Measurements from ENCODE around the gene PGBD4.
"Not testable (repeated sequence)": the region's sequence is repeated elsewhere in the genome, so short reads cannot be mapped to it uniquely, and the experiment has no call there.

PGBD4 gene

DNA sequence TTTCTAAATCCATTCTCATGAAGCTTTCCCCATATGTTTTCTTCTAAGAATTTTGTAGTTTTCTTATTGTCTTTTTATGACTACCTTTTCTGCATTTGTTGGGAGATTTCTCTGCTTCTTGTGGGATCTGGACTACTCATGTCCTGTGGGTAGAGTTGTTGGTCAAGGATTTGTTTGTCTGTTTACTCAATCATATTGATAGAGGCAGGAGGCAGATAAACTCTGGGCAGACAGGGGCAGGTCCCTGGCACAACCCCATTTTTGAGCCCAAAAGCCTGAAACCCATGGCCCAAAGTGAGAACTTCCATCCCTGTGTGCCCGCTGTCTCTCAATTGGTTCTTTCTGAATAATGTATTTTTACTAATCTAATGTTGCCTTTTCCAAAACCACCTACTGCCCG is 12.3 kb downstream of the PGBD4 start:
- DNase-seq (ENCODE audit: low read depth): no peak

DNA sequence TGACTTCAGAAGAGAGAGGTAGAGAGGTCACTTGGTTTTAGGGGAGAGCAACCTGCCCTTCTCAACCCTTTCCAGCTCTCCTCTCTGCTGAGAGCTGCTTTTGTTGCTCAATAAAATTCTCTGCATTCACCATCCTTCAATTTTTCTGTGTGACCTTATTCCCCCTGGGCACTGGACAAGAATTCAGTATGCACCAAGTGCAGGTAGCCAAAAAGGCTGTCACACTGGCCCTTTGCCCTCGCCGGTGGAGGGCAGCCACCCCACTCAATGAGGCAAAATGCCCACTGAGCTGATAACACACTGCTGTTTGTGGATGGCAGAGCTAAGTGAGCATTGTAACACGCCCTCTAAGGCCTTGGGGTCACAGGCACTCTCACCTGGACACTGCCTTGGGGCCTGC is 12.9 kb downstream of the PGBD4 start:
- no peak for DNase-seq (ENCODE audit: low read depth)

DNA sequence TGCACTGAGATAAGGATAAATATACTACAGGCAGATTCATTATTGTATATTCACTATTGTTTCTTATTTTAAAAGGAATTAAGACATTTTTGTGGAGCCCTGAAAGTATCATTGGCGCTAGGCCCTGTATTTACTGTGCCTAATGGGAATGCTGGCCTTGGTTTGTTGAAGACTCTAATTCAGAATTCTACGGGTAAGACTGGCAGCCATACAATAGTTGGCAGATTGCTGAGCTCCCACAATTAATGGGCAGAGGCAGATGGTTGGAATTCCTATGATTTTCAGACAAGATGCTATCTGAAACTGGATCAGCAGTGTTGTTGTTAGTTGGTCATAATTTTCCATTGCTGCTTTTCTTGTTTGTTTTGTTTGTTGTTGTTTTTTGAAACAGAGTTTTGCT is 14.7 kb downstream of the PGBD4 start:
- DNase-seq (ENCODE audit: low read depth): no peak

DNA sequence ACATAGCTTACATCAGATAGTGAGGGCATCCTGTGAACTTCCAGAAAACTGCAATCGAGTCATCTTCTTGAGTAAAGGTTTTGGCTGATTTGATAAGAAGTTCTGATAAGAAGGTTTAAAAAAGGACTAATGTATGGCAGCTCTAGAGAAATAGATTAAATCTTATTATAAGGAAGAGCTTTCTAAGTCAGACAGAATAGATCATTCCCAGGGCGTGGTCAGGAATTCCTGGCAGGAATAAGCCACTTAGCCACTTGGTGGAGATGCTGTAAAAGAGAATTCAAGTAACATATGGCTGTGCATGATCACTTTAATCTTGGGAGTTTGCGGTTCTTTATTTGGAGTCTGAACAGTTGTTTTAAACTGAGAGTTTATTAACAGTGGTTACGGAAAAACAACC is 17.4 kb downstream of the PGBD4 start:
- no peak for DNase-seq (ENCODE audit: low read depth)

DNA sequence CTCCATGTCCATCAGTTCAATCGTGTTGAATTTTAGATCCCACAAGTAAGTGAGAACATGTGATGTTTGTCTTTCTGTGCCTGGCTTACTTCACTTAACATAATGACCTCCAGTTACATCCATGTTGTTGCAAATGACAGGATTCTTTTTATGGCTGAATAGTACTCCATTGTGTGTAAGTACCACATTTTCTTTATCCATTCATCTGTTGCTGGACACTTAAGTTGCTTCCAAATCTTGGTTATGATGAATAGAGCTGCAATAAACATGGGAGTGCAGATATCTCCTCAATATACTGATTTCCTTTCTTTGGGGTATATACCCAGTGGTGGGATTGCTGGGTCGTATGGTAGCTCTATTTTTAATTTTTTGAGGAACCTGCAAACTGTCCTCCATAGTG is 18.5 kb downstream of the PGBD4 start:
- not testable (repeated sequence) for DNase-seq (ENCODE audit: low read depth)

DNA sequence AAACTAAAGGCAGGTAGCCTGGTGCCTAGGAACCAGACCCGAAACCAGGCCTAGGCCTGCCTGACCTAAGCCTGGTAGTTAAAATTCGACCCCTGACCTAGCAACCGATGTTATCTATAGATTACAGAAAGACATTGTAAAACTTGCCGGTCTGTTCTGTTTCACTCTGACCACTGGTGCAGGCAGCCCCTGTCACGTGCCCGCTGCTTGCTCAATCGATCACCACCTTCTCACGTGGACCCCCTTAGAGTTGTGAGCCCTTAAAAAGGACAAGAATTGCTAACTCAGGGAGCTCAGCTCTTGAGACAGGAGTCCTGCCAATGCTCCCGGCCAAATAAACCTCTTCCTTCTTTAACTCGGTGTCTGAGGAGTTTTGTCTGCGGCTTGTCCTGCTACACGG is 19.9 kb downstream of the PGBD4 start:
- DNase-seq (ENCODE audit: low read depth): not testable (repeated sequence)

DNA sequence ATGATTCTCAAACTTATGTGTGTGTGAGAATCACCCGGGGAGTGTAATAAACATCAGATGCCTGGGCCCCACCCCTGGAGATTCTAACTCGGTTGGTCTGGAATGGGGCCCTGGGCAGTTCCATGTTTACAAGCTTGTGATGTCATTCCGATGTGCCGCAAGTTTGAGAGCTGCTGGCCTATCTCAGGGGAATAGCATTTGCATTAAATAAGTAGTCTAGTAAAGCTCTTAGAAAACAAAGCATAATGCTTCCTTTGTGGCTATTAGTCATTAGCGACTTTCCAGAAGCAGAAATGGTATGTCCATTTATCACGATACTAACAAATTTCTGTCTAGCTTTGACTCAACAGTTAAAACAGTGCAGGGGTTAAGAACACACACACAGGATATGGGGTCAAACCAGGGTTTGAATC is 20.9 kb downstream of the PGBD4 start:
- no peak for DNase-seq (ENCODE audit: low read depth)

DNA sequence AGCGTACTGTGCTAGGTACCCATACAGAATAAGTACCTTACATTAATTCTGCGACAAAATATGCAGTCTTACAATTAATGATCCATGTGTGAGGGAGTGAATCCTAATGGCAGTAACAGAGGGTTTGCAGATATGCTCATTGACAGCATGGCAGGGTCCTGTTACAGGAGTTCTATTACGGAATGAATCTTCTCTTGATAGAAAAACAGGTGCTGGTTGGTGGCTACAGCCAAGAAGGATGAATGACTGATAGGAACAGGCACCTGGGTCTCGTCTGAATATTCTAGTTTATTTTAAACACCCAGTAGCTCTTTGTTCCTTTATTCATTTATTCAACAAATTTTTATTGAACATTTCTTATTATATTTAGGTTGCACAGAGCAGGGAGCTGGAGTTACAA is 22.8 kb downstream of the PGBD4 start:
- DNase-seq (ENCODE audit: low read depth): no peak

DNA sequence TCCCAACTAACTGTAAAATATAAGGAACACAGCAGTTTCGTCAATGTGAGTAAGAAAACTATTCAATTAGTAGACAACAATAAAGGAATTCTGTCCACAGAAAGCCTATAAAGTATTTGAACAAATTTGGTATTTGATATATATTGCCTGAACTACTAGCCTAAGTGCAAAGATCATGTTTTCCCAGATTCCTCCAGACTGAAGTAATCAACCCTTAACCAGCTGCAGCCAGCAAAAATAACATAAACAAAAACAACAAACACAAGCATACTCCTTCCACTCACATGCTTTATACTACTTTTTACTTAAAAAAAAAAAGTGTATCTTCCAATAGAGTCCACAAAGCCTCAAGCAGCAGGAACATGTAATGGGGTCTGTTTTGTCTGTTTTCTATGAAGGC is 24.1 kb downstream of the PGBD4 start:
- no peak for DNase-seq (ENCODE audit: low read depth)

DNA sequence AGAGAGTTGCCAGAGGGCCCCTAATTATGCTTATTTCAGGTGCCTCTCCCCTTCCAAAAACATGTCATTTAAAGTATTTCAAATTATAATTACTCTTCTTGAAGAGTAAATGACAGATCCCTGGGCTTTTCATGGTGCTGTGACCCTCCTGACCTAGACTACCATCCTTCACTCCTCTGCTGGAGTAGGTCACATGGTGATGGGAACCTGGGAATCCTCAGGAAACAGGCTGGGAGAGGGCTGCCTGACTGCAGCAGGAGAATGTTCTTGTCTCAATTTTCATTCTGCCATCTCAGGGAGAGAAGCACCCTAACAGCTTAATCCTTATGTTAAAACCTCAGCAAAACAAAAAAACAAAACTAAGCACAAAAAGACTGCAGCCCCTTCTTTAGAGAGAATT is 24.6 kb downstream of the PGBD4 start:
- no peak for DNase-seq (ENCODE audit: low read depth)

DNA sequence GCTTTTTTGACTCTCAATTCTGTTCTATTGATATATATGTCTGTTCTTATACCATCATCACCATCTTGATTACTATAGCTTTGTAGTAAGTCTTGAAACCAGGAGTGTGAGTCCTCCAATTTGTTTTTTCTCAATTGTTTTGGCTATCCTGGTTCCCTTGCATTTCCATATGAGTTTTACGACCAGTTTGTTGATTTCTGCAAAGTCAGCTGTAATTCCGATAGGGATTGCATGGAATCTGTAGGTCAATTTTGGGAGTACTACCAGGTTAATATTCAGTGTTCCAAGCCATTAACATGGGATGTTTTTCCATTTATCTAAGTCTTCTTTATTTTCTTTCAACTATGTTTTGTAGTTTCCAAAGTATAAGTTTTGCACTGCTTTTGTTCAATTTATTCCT is 27.0 kb downstream of the PGBD4 start:
- DNase-seq (ENCODE audit: low read depth): no peak

DNA sequence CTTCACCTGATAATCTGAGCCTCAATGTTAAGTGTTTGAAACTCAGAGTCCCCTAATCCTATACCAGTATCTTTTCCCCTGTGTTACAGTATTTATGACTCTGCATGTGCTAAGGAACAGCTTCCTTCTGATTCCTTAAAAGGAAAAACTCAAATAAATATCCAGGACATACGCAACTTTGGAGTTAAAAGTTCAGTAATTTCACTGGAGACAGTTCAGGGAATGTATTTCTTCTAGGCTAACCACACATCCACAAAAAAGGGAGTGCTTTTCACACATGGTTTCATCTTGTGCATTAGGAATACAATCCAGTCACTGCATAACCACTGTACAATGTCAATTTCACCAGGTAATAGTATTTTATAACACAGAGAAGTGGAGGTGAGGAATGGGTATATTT is 31.0 kb downstream of the PGBD4 start:
- no peak for DNase-seq (ENCODE audit: low read depth)

DNA sequence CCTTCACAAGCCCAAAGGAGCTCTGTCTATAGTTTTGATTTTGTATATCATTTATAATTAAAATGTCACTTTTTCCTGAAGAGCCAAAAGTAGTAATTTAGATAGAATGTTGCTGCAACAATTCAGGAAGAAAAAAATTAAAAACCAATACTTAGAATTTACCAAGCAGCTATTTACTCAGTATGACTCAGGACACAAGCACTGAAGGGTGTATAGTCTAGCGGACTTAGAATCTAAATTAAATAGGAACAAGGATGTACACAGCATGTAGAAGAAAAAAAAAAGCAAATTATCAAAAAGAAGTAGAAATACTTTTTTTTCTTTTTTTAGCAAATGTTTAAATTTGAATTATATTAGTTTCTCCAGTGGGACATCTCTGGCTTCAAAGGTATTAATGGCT is 31.6 kb downstream of the PGBD4 start:
- DNase-seq (ENCODE audit: low read depth): no peak

DNA sequence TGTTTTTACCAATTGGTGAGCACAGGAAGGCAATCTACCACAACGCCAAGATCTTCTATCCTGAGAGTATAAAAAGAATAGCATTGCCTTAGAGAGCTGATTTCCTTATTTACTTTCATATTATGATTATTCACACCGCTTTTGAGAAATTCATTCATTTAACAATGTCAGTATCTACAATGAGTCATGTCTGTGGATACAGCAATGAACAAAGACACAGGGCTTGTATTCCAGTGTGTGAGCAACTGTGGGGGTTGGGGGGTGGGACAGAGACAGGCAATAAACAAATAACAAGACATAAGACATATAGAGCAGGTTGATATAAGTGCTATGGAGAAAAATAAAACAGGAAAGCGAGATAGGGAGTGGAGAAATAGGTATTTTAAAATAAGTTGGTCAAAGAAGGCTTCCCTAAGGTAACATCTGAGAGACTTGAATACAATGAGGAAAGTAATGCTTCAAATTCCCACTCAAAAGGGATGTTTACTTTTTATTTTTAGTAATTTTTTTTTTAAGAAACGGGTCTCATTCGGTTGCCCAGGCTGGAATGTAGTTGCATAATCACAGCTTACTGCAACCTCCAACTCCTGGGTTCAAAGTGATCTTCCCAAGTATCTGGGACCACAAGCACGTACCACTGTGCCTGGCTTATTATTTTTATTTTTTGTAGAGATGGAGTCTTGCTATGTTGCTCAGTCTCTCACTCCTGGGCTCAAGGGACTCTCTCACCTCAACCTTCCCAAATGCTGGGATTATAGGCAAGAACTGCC is 45.7 kb downstream of the PGBD4 start:
- DNase-seq (ENCODE audit: low read depth): no peak

DNA sequence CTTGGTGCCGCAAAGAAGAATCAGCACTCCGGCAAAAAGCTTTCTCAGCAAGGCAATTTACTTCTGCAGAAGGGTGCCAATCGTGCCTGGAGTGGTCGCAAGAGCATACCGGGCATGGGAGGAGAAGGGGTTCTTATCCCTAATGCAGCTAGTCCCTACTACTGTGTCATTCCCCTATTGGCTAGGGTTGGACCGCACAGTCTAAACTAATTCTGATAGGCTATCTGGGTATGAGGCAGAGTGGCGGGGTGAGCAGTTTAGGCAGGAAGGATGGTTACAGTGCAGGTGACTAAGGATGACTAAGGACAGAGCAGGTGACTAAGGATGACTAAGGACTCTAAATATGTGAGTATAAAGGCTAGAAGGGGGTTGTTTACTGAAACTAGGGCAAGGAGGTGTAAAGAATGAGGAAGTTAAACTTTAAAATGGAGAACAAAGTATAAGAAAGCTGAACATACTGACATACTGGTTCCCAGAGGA is 52.9 kb downstream of the PGBD4 start:
- no peak for DNase-seq (ENCODE audit: low read depth)

DNA sequence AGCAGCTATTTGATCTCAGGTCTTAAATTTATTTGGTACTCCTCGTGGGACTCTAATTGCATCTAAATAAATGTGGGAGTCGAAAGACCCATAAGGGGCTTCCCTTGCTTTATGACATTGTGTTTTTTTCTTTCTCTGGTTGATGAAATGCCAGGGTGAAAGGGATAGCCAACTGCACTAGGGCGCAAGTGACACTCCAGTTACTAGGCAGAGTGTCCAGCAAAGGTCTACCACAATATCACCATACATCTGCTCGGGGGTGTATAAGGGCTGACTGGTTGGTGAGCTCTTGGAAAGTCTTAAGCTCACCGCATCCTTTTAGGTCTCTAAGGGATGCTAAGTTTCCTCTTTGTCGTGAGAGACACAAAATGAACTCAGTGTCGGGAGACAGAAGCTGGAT is 54.0 kb downstream of the PGBD4 start:
- no peak for DNase-seq (ENCODE audit: low read depth)

Data from CMK (cell line).